EH (cell line): ENCODE measurements around the gene RAPGEF1.
A peak's percentile ranks its signal among the peaks of the same experiment; 100 is the strongest.

Source experiments
- DNase-seq: peaks from one replicate; pipeline ENCODE4 v3.0.0-alpha.2; 2015; ENCODE audit warnings: low read depth

RAPGEF1 gene

DNA sequence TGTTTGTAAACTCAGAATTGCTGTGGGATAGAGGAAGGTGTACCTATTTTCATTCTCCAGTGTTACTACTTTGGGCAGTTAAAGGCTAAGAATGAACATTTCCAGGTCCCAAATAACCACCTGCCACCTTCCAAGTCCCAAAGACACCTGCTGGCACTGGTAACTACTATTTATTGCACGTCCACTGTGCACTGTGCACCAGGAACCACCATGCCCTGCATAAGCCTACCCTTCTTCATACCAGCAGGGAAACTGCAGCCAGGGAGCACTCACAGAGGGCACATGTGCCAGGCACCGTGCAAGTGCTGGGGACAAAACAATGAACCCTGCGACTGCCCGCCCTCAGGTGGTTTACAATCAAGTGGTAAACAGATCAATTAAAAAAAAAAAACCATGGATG is 34.9 kb downstream of the RAPGEF1 start:
- DNase-seq: no peak

DNA sequence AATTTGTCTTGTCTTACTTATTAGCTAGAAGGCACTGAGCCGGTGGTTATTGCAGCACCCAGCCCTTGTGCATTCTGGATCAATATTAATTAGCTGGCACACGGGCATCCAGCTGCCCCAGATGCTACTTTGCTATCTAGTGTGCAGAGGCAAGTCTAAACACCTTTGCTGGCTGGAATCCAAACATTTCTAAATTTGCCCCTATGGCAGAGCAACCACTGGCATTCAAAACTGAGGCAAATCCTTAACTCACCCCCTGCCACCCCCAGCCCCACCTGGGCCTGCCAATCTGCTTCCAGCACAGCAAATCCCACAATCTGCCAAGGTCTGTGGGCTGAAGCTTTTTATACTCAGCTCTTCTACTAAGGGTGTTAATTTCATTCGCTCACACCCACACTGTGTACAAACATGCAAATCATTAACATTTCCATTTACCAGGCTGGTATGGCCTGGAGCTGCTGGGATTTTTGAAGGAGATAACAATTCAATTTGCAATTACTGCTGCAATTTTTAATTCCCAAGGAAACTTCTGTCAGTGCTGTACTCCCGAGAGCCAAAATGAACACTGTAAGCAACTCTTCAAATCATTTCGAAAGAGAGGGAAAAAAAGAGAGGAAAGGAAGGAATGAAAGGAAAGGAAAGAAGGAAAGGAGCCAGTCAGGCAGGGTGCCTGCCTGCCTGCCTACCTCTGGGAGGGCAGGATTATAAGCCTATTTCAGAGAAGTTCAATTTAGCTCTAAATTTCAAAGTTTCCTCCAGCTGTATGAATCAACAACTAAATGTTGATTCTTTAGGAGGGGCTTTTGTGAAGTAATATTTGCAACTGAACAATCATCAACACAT is 35.5 kb downstream of the RAPGEF1 start:
- no peak for DNase-seq

DNA sequence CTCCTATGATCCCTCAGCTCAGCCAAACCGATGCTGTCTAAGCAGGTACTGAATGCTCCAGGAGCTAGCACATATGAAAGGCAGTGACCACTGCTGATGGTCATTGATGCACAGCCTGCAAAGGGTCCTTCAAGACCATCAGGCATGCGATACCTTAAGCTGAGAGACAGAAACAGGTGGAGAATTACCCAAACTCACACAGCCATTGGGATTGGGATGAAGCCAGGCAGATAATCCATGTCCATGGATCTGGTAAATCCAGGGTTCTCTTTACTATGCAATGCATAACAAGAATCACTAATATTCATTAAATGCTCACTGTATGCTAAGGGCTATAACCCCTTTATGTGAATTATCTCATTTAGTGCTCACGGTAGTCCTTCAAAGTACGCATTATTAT is 36.2 kb downstream of the RAPGEF1 start:
- DNase-seq: no peak

DNA sequence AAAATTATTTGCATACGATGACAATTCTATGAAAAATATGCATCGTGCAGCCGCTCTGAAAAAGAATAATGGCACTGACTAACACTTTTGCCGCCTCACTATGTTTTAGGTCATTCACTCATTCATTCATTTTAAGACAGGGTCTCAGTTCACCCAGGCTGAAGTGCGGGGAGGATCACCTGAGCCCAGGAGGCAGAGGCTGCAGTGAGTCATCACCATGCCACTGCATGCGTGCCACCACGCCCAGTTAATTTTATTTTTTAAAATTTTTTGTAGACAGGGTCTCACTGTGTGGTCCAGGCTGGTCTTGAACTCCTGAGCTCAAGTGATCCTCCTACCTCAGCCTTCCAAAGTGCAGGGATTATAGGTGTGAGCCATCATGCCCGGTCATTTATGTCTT is 37.0 kb downstream of the RAPGEF1 start:
- no peak for DNase-seq

DNA sequence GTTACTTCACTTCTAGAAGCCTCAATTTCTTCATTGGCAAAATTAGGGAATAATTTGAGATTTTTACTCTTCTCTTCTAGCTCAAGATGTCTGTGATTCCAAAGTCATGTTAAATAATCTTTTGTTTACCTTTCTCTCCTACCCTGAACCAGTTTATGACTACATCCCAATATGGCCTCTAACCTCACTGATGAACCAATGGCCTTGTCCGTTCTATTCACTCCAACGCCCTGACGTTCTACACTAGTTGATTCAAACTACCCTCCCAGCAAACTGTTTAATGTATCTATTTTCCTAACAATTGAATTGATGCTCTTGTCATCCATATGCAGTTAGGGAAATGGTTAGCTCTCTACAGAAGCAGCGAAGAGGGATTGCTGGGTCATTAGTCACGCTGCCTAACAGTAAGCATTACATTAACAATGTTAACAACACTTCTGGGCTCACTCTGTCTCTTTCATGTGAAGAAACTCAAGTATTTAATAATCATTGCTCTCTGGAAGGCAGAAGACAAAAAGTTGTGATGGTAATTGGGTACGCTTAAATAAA is 38.0 kb downstream of the RAPGEF1 start:
- DNase-seq: peak; percentile 56

DNA sequence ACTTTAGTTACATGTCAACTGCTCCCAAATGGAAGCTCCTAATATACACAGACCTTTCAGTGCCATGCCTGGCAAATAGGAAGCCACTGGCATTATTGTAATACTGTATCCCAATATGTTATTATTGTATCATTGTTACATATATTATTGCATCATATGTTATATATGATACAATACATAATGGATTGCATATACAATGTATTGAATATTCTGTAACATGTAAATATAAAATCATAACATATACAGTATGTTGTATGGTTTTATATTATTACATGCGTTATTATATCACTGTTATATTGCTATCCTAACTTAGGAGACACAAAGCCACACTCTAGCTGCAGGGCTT is 38.5 kb downstream of the RAPGEF1 start:
- no peak for DNase-seq

DNA sequence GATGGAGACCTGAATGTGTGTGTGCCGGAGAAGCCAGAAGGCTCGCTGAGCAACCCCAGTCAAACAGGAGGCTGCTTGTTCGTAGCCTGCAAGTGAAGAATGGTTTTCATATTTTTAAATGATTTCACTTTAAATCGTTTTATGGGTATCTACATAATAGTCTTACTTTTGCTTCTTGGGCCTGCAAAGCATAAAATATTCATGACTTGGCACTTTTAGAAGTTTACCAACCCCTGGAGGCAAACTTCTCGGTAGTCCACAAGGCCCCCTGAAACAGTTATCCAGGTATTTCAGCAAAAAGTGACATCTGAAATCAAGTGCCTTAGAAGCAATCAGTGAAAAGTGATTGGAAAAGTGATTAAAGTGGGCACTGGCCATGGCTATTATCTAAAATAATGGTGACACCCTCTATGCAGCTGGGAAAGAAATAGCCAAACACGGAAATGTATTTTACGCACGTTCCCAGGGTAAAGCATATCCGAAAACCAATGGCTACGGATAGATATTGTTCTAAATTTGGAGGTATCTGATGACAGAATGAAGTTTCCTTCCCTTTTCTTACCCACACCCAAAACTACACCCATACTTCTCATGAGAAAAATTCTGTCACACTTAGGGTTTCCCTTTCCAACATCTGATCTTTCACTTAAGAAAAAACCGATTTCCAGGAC is 39.0 kb downstream of the RAPGEF1 start:
- no peak for DNase-seq

DNA sequence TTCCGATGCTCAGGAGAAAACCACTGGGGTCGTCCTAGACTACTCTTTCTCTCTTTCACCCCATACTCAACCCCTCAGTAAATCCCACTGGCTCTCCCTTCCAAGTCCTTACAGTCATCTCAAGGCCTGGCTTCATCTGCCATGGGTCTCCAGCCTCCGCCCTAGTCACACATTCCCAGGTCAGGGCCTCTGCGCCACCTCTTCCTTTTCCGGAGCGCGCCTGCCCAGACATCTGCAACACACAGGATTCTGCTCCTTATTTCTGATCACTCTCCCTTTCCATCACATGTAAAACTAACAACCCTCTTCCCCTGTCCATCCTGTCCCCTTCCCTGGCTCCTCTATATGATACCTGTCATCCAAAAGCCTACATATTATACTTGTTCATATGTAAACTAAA is 39.8 kb downstream of the RAPGEF1 start:
- DNase-seq: no peak

DNA sequence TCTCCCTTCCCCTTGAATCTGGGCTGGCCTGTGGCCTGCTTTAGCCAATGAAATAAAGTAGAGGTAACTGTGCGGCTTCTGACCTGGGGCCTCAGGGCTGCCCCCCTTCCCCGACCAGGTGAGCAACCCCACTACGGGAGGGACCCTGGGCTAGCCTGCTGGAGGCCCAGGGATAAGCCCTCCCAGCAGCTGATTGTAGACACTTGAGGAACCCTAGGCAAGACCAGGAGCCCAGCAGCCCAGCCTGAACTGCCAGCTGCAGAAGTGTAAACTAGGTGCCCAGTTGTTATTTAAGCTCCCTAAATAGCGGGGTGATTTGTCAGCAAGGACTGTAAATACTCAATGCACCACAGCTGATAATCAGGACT is 41.3 kb downstream of the RAPGEF1 start:
- DNase-seq: no peak

DNA sequence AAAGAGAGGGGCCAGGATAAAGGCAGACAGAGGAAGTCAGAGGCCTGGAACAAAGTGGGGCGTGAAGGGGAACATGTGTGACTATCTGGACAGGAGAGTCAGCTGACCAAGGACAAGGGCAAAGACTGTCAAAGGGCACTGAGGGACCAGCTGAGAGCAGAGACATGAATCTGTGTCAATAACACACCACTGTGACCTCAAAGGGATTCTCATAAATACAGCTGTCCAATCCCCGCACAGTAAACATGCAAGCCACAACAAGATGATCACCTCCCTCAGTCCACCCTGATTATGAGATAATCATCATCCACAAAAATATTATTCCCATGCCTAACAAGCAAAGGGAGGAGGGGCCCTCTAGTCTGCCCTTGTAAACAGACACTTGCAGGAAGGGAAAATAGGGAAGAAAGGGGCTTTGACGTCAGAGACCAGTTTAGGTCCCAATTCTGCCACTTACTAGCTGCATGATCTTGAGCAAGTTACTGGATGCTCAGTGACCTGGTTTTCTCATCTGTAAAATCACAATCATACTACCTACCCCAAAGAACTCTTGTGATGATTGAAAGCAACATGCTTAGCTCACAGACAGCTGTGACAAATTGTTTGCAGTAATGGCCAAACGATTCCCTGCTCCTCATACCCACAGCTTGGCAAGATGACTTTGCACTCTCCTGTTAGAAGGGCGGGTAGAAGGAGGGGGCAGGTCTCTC is 41.8 kb downstream of the RAPGEF1 start:
- no peak for DNase-seq

DNA sequence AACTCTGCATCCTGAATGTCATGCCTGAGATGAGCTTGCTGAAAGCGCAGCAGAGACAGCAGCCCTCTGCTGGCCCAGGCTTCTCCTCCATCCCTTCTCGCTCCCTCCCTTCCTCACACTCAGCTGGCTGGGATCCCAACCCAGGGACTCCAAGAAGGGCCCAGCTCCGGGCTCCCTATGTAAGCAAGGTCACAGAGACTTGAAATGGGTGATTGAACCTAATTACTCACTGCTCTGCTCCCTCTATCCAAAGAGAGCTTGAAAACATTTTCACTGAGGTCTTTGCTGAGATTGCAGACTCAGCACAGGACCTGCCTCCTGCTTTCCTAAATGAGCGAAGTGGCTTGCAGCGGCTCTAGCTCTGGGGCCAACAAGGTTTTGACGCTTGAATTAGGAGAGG is 42.8 kb downstream of the RAPGEF1 start:
- DNase-seq: peak; percentile 45

DNA sequence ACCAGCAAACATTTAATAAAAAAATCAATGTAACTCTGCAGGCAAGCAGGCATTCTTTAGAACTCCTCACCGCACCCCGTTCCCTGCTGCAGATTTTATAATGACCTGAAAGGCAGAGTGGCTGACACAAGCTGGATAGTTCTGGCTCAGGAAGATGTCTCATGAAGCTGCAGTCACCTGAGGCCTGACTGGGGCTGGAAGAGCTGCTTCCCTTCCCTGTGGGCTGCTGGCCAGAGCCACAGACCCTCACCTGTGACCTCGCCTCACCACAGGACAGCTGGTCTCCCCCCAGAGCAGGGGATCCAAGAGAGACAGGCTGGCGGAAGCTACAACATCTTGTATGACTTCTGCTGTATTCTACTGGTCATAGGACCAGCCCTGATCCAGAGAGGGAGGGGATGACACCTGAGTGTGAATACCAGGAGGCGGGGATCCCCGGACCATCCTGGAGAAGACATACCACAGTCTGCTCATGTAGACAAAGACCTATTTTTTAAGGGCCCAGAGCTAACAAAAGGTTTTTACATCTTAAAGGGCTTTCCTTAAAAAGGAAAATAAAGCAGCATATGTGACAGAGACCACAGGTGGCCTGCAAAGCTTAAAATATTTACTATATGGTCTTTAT is 43.9 kb downstream of the RAPGEF1 start:
- DNase-seq: no peak

DNA sequence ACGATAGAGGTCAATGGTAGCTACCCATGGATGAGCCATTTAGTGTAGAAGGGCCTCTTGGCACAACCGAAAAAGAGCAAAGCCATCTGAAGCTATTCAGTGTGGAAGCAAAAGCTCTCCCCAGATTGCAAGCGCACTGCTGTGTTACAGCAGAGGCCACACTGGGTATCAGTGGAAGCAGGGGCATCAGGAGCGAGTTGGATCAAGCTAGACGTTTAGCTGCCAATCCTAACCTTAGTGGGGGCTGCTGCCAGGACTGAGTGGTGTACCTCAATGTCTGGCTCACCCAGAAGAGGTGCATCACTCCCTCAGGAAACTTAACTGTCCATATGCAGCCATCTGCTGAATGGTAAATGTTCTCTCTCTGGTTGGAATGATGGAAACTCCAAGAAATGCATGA is 44.5 kb downstream of the RAPGEF1 start:
- no peak for DNase-seq

DNA sequence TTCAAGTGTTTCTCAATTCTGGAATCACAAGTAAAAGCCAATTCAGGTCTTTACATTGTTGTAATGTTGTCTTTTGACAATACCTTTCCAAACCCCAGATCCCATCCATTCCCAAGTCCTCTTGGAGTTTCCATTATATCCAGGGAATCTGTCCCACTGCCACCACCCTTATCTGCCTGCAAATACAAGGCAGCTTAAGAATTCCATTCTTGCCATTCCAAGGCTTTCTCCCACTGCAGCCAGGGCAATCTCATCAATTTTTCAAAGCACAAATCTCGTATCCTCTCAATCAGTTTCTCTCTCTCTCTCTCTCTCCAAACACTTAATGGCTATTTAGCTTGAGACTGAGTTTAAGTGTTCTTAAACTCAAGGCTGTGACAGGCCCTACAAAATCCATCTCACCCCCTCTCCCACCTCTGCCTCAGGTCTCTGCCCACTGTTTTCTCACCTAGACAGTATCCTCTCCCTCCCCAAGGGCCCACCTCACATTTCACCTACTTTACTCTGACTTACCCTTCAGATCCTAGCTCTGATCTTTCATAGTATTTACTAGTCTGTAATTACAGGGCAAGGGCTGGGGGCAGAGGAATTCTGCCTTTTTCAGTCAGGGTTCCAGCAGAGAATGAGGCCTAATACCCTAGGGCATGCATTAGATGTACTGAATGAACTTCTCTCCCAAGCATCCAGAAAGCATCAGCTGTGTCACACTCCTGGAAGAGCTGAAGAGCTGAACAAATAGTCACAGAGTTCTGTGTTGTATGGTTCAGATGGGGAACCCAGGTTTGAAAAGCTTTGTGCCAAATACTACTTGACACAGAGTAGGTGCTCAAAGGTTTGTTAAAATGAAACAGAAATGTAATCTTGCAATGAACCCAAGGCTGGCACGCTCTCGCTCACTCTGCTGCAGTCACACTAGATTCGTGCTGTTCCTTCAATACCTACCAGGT is 46.0 kb downstream of the RAPGEF1 start:
- peak; percentile 8 for DNase-seq

DNA sequence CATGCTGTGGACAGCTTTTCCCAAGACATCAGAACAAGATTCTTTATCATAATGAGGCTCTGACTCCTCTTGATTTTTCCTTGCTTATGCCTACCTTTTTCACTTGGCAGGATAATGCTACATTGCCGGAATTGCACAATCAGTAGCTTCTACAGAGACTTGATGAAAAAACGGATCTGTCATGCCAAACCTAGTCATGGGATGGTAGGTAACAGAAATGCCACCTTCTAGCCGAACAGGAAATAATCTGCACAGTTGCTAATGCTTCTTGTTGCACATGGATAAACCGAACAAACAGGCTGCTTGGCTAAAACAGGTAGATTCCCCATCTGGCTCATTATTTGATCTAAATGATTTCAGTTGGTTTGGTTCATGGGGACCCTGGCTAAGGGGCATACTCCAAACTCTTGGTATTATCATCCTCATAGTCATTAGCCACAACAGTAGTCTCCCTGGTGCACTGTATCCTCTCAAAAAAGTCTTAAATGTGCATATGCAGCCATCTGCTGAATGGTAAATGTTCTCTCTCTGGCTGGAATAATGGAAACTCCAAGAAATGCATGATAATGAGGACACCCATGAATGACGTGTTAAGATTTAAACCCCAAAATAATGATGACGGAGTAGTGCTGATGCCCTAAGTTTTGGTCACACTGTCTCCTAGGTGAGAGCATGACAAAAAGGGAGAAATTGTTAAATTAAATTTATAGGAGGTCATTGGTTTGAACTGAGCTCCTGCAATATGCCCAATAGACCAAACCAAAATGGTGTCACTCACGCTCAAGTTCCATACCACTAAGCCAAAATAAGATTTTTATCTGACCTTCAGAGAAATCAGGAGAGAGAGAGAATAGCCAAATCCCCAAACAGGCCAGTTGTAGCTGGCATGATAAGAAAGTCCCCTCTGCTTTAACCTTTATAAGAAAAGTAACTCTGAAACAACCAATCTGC is 47.0 kb downstream of the RAPGEF1 start:
- no peak for DNase-seq

DNA sequence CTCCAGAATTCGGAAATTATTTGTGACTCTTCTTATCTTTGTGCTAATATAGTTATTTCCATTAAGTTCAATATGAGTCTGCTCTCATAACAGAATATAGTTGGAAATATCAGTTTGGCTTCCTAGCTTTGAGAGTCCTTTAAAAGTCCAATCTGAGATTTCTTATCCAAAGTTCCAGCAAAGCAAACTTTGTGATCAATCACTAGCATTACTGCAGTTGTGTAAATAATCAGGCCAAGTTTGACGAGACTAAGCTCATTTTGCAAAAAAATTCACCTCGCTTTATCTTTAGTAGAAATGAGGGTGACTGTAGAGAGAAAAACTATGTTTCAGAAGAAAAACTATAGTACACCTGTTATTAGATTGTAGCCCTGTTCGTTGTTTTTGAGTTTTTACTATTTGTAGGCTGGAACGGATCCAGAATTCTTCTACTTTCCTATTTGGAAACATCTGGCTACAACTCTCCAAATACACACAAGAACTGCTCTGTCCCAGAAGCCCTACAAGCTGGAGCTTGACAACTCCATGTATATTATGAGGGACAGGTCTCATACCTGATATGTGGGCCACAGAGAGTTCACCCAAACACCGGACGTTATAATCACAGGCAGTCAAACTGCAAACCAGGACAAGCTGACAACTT is 47.8 kb downstream of the RAPGEF1 start:
- no peak for DNase-seq

DNA sequence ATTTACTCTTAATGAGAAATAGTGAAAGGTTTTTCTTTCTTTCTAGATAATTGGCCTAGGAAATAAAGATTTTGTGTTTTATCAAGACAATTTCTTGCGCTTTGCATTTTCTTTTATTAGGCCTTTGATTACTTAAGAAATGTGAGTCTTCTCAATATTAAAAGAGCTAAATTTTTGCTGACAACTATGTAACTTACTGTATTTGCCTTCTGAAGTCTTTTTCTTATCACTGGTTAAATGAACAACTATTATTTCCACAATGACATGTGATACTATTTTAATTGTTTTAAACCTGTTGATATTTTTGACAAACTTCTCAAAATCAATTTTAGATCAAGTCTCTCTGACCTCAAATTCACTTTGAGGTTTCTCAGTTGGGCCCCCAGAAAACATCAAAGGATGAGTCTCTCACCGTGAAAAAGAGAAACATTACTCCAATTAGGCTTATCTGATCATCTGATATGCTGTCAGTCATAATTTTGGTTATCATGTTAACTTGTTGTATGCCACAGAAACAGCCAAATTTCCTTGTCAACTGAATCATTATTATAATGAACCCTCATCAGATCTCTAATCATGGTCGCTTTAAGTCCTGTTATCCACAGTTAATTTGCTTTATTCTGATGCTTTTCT is 48.8 kb downstream of the RAPGEF1 start:
- no peak for DNase-seq

DNA sequence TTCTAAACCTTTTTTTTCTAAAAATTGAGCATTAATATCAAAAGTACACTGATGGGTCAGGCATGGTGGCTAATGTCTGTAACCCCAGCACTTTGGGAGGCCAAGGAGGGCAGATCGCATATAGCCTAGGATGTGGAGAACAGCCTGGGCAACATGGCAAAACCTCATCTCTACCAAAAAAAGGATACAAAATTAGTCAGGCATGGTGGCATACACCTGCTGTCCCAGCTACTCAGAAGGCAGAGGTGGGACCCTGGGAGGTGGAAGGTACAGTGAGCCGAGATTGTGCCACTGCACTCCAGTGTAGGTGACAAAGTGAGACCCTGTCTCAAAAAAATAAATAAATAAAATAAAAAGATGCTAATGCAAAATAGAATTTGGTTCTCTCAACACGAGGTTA is 49.4 kb downstream of the RAPGEF1 start:
- DNase-seq: no peak

DNA sequence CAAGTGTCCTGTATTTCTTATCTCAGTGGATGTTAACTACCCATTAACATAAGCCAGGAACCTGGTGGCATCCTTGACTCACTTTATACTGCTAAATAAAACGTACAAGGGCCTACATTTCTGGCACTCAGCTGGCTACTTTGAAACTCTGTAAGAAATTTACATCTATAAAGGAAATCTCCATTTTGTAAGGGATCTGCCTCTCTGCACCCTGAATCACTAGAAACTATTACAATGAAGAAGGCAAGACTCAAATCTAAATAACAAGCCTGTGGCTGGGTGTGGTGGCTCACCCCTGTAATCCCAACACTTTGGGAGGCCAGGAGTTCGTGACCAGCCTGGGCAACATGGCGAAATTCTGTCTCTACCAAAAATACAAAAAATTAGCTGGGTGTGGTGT is 51.5 kb downstream of the RAPGEF1 start:
- no peak for DNase-seq
